Jurkat, Clone E6-1 (cell line): ENCODE data around the gene MPI.
"Not testable (repeated sequence)": the region's sequence is repeated elsewhere in the genome, so short reads cannot be mapped to it uniquely, and the experiment has no call there.

Experiments used
- DNase-seq: peaks from one replicate; pipeline ENCODE4 v3.0.0-alpha.2; 2011; ENCODE audit warnings: low read depth, low spot score
- H3K4me3 ChIP-seq: 2 replicates; pipeline ENCODE4 v1.5.1; 2011; ENCODE audit warnings: mild to moderate bottlenecking, low read length, control low read depth, moderate library complexity

Gene MPI

GRCh38 chr15:74885461-74885860 lies 4.4 kb upstream of the MPI start:
- no peak for DNase-seq
- no peak overlapping the region for H3K4me3 ChIP-seq

- DNase-seq, H3K4me3 ChIP-seq: not testable (repeated sequence)
These were observed 2.2 kb upstream of the MPI start for GRCh38 chr15:74887537-74888193.

- DNase-seq: no peak
- H3K4me3 ChIP-seq: peak overlapping the region; percentile 95; the same call in 1 of the 2 replicates
These were observed 1.1 kb upstream of the MPI start for GRCh38 chr15:74888716-74889115.

- H3K4me3 ChIP-seq: peak overlapping the region; percentile 95
- DNase-seq: no peak
These were observed 406 bp upstream of the MPI start for GRCh38 chr15:74889390-74889882.

GRCh38 chr15:74890665-74890960 lies 771 bp downstream of the MPI start:
- peak overlapping the region; percentile 95 for H3K4me3 ChIP-seq
- no peak for DNase-seq

- H3K4me3 ChIP-seq: no peak overlapping the region
- no peak for DNase-seq
These were observed 1.6 kb downstream of the MPI start for GRCh38 chr15:74891469-74891868.

- H3K4me3 ChIP-seq: no peak overlapping the region
- DNase-seq: no peak
These were observed 2.5 kb downstream of the MPI start for GRCh38 chr15:74892313-74892712.

GRCh38 chr15:74892931-74893330 lies 3.1 kb downstream of the MPI start:
- no peak for DNase-seq
- H3K4me3 ChIP-seq: no peak overlapping the region

- H3K4me3 ChIP-seq: no peak overlapping the region
- no peak for DNase-seq
These were observed 3.8 kb downstream of the MPI start for GRCh38 chr15:74893627-74894026.

GRCh38 chr15:74894383-74894782 lies 4.5 kb downstream of the MPI start:
- DNase-seq, H3K4me3 ChIP-seq: not testable (repeated sequence)

GRCh38 chr15:74895830-74896229 lies 6.0 kb downstream of the MPI start:
- no peak for DNase-seq
- H3K4me3 ChIP-seq: no peak overlapping the region

- DNase-seq: no peak
- no peak overlapping the region for H3K4me3 ChIP-seq
These were observed 6.5 kb downstream of the MPI start for GRCh38 chr15:74896316-74896715.

GRCh38 chr15:74897300-74897701 lies 7.5 kb downstream of the MPI start:
- no peak for DNase-seq
- no peak overlapping the region for H3K4me3 ChIP-seq

- peak; percentile 43 for DNase-seq
These were observed 11.8 kb downstream of the MPI start for GRCh38 chr15:74901612-74902063.

GRCh38 chr15:74902295-74903075 lies 12.6 kb downstream of the MPI start:
- DNase-seq: no peak

More at GRCh38 chr15:74901612-74902063, 11.8 kb downstream of the MPI start:
- no peak overlapping the region for H3K4me3 ChIP-seq

GRCh38 chr15:74903676-74904075 lies 13.8 kb downstream of the MPI start:
- DNase-seq: no peak
- no peak overlapping the region for H3K4me3 ChIP-seq

More at GRCh38 chr15:74902295-74903075, 12.6 kb downstream of the MPI start:
- no peak overlapping the region for H3K4me3 ChIP-seq

- no peak for DNase-seq
- no peak overlapping the region for H3K4me3 ChIP-seq
These were observed 14.5 kb downstream of the MPI start for GRCh38 chr15:74904190-74904805.

GRCh38 chr15:74906067-74906449 lies 16.2 kb downstream of the MPI start:
- no peak for DNase-seq
- H3K4me3 ChIP-seq: peak overlapping the region; percentile 57

- peak within 1 kb of the TSS; percentile 57 for H3K4me3 ChIP-seq
These were observed 16.8 kb downstream of the MPI start, which contains the start of gene FAM219B for GRCh38 chr15:74906450-74907162. TSS of gene FAM219B (minus strand) at chr15:74906851. CDS start at chr15:74906800, 51 bp downstream.

More at GRCh38 chr15:74906450-74907162, 16.8 kb downstream of the MPI start, which contains the start of gene FAM219B:
- DNase-seq: no peak
